UCSD-AML1 (cell line): ENCODE results near the gene BTBD1.
A peak's percentile ranks its signal among the peaks of the same experiment; 100 is the strongest.

Experiments used
- DNase-seq: peaks from one replicate; lab custom pipeline; 2025; ENCODE audit not compliant: unreplicated experiment; lab: John Stamatoyannopoulos, UW

BTBD1 gene

DNA sequence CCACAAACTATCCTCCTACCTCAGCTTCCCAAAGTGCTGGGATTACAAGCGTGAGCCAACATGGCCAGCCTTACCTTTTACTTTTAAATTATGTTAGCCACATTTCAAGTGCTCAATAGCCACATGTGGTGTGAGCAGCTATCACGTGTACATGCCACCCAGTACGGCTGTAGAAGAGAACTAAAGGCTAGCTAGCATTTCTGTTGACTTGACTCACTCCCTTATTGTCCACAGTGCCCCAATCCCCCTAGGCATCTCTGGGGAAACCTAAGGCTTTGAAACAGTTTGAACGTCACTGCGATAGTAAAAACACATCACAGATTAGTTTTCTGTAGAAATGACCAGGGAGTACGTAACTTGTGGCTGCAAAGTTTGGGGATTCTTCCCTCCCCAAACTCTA lies 67.6 kb downstream of the BTBD1 start:
- DNase-seq = no peak

DNA sequence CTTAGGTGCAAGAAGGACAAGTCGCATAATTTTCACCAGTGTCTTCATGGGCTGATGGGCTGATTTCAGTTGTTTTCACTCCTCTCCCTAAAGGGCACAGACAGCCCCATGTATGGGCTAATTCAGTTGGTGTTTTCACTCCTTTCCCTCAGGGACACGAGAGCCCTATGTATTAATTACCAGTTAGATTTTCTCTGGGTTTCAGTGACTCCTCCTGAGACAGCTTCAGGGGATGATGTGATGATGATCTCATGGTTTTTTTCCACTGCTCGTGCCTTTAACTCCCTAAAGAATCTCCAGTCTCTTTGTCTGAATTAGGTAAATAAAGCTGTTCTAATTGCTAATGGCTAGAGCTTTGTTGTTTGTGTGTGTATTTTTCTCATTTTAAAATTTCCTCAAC lies 71.1 kb downstream of the BTBD1 start:
- no peak for DNase-seq

DNA sequence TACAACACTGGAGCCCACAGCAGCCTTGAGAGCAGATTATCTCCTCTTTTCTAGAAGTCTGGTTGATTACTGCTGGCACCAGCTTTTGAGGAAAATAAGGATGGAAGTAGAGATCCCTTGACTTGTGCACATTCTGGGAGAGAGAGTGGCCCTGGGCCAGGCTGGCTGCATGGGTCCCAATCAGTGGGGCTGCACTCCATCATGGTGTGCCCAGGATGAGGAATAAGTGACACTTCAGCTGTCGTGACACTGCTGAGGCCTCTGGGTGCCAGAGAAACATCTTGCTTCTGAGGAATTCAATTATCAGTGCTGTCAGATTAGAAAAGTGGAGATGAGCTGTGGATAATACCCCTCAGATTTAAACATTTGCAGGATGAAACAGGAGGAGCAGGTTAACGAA lies 72.0 kb downstream of the BTBD1 start:
- no peak for DNase-seq

DNA sequence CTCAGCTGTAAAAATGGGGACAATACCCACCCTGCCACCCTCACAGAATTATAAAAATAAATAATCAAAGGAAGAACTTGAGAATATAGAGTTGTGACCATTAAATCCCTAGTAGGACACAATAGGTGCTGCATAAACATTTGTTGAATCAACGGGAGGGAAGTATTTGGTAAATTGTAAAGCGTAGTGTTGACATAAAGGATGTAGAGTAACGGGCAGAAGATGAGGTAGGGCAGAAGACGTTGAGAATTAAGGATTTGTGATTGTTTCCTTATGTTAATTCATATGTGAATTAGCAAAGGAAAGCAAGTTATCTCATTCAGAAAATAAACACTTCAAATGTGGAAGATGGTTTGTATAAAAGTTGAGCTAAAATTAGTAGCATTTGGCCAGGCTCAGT lies 73.9 kb downstream of the BTBD1 start:
- DNase-seq = no peak

DNA sequence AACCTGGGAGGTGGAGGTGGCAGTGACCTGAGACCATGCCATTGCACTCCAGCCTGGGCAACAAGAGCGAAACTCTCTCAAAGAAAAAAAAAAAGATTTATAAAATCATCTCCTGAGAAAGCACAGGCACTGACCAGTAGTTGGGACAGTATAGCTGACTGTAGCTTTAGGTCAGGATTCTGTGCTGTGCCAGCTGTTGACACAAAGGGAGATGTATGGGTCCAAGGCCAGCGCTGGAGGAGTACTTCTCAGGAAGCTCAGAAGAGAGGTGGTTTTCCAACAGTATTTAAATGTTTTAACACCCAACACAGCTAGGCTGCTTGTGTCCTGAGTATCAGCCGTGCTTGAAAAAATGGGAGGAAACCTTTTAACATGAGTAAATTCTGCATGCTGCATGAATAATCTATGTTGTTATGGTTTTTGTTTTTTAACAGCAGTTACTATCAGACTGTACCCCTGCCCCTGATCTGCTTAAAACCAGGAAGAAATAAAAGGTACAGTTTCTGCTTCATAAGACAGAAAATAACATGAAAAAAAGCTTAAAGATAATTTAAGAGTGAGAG lies 74.5 kb downstream of the BTBD1 start:
- DNase-seq = no peak

DNA sequence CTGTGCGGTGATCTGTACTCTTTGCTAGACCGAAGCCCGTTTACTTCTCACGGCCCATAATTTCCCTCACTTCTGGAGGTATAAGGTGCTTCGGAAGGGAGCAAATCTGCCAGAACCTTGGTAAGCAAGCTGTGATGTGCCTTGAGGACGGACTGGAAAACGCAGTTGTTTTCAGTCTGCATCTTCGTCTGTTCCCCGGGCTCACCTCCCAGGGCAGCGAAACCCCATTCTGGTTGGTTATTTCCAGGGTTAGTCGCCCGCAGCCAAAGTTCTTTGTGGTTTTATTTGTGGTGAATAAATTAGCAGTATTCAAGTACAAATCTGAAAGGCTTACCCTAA lies 80.6 kb downstream of the BTBD1 start:
- DNase-seq = no peak

DNA sequence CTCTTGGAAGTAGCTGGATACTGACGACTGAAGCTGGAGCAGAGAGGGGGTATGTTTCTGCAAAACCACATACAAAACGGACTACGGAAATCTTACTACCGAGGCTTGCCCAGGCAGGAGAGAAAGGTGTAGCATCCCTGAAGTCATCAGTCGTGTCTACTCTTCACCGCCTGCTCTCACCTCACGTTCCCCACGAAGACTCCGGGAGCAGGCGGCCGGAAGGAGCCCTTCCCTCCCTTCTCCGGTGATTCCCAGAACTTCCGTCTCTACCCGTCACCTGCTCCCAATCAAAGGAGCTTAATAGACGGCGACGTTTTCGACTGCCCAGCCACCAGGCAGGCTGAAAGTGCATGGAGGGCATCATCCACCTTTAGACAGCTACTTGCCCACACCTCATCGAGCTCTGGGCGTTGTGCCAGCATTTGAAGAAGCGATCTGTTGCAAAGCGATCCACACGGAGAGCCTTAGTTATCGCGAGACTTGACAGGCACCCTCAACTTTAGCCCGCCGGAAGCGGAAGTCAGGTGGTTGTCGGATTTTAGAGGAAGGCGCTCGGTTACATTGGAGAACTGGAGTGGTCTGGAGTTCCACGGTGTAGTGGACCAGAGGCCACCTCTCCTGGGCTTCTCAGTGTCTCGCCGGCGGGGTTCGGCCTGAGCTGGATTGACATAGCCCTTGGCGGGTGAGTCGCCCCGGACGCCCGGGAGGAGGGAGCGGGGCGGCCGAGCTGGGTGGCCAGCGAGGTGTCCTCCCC lies 81.2 kb downstream of the BTBD1 start, which contains the start of gene RAMAC:
Gene RAMAC, plus strand, starts transcription at position 523 of the 754 bp plus-strand sequence. CDS start 2,809 bp downstream, outside the sequence.
- DNase-seq = peak; percentile 86

DNA sequence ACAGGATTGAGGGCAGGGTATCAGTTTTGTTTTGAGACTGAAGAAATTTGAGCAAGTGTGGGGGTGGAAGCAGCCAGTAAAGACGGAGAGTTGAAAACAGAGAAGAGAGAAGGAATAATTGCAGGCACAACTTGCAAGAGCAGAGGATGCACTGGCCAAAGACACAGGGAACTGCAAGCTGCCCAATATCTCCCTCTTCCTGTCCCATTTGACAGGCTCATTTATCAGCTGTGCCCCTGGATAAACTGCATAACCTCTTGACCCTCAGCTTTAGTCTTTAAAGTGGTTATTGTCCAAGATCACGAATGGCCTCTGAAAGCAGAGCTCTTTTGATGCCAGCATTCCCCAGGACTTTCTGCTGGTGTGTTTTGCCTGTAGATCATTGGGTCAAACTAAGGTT lies 86.1 kb downstream of the BTBD1 start:
- DNase-seq = no peak

DNA sequence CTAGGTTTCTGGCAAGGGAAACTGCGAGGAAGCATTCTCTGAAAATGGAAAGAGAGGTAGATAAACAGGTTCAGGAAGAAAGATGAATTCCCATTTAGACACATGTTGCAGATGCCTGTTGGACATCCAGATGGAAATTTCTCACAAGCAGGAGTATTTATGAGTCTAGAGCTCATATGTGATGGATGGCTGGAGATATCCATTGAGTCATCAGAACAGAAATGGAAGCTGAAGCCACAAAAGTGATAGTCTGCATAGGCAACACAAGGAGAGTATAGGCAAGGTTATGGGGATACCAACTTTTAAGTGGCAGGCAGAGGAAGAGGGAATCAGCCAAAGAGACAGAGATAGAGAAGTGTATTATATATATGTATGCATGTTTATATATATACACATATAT lies 87.3 kb downstream of the BTBD1 start:
- no peak for DNase-seq

DNA sequence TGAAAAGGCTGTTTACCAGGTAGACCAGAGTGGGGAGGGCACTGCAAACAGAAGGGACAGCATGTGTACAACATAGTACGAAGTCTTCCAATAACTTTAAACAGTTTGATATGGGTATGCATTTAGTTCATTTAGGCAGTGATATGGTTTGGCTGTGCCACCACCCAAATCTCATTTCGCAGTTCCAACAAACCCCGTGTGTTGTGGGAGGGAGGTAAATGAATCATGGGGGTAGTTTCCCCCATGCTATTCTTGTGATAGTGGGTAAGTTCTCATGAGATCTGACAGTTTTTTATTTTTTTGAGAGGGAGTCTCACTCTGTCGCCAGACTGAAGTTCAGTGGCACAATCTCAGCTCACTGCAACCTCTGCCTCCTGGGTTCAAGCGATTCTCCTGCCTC lies 88.6 kb downstream of the BTBD1 start:
- DNase-seq = no peak

DNA sequence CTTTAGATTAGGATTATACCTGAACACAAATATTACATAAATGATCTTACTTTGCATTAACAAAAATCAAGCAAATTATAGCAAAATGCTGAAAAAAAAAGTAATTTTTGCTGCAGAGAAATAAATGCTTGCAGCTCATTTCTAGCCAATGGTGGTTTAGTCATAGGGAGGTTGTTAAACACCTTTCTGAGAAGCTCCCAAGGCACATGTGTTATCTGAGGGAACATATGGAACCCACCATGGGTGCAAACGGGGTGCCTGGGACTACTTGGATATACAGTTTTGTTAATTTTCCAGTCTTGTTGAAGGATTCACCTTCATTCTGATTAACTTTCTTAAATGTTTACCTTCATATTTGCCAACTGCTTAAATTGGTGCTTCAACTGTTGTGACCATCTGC lies 90.0 kb downstream of the BTBD1 start:
- no peak for DNase-seq

DNA sequence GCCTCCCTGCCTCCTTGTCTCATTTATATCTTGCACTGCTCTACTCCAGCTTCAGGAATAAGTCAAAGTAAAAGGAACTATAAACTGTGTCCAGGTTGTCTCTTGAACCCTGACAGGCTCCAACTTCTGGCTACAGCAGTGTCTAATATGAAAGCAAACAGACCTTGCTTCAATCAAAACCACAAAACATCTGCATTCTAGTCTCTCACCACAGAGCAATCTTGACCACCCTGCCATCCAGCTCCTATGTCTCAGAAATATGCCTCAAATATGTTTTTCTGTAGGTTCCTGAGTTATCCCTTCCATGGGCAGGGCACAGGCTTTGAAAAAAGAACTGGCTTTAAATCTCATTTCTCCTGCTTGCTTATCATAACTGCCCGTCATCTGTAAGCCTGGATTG lies 94.1 kb downstream of the BTBD1 start:
- DNase-seq = no peak

DNA sequence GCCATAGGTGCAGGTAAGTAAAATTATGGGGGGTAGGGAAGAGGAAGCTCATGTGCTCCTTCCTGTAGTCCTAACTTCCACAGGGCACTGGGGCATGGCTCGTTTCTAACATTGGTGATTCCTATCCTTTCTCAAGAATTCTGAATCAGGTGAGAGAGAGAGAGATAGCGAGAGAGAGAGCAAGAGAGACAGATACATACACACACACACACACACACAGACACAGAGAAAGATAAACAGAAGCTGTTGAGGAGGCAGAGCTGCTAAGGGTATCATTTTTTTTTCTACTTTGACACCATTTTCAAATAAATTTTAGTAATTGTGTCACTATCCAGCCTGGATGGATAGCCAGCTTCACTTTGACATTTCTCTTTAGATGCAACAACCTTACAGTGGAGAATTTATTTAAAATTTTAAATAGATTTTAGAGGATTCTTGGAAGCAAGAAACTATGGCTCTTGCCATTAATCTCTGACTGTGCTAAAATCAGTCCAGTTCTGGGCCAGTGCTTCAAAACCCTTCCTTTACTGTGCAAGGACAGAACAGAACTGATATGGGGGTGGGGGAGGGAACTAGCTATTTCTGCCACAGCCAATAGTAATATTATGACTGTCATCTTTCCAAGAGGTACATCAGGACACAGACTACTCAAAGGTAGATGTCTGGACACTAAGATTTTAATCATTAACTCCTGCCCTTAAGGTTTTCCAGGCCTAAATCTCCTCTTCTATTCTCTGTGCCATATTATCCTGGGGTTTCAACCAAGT lies 95.7 kb downstream of the BTBD1 start:
- DNase-seq = no peak

DNA sequence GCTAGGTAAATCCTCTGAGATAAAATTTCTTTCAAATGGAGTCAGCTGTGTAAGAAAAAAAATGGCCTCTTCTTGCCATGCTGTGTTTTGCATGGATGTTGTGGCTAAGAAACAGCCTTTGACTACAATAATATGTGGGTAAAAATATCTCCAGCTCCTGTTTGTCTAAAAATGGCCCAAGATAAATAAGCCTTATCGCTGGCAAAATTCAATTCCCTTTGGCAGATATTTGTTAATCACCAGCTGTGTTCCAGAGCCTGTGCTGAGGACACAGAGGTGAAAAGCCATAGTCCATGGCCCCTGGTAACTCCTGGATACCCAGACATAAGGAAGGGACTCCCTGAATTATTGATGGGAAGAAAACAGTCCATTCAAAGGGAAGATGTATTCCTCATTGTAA lies 96.4 kb downstream of the BTBD1 start:
- no peak for DNase-seq

DNA sequence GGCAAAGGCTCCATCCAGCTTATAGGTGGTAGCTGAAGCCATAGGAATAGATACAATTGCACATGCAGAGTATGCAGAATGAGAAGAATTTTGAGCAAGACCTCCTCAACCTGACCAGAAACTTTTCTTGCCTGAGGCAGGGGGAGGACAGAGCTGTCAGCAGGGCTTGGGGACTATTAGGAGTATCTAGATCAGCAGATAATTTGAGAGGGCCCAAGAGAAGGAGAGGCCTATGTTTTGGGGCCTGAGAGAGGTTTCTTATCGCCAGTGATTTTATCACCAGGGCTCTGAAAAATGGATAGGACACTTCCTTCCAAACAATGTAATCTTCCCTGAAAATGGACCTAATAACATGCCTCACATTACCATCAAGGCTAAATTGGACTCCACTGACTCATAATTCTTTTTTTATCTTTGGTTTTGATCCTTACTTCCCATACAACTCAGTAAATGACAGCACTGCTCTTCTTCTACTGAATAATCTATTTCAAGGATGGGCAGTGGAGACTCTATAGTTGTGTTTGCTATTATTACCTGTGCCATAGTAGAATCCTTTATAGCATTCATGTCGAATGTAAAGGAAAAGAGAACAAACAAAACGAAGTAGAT lies 96.9 kb downstream of the BTBD1 start:
- DNase-seq = no peak

DNA sequence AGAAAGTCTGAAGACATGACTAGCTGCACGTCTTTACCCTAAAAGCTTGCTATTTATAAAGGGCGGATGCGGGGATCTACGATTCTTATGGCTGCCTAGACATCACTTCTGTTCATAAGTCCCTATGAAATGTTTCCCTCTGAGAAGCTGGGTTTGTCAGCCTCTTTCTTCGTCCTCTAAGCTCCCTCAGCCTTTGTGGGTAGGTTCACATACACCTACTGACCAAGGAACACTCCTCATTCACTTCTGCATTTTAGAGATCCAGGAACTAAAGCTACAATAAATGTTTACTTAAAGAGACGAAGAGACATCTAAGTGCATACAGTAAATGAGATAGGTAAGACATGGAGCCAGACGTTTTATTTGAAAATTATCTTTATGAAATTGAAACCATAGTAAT lies 97.7 kb downstream of the BTBD1 start:
- DNase-seq = no peak

DNA sequence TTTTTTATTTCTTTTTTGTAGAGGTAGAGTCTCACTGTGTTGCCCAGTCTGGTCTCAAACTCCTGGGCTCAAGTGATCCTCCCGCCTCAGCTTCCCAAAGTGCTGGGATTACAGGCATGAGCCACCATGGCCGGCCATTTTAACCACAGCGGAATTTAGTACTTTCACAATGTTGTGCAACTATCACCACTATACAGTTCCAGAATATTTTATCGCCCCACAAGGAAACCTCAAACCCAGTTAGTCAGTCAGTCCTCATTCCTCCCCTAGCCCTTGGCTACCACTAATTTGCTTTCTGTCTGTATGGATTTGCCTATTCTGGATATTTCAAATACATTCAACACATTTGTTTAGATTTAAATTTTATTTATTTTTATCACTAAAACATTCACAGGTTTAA lies 99.0 kb downstream of the BTBD1 start:
- no peak for DNase-seq

DNA sequence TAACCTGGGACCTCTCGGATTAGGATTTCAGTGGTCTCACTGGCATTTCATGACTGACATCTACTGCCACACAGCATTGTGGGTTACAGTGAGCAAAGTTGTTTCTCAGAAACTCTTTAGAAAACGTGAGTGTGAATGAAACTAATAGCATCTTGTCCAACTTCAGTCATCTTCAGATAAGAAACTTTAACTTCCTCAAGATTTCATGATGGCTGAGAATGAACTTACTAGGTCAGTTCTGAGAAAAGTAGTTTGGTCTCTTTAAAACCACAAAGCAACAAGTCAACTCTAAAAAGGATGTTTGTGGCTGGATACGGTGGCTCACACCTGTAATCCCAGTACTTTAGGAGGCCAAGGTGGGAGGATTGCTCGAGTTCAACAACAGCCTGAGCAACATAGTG lies 100.4 kb downstream of the BTBD1 start:
- DNase-seq = no peak
